ENCODE data around the gene PITPNC1.

PITPNC1 gene

GRCh38 chr17:67733449-67733848, 356.4 kb downstream of the PITPNC1 start:
- no peaks in the 10 kb centered on the region for H3K4me1 ChIP-seq
- no peak overlapping the region for H3K4me3 ChIP-seq
- no peaks in the 10 kb centered on the region for H3K27me3 ChIP-seq
- H3K36me3 ChIP-seq, result peaks cover 58 to 87% (median 85%) of the 10 kb centered on the region in 3 donors
- intact Hi-C loops (cut with DNase I; ENCODE audit: low total_unique reads), result no loop called here
- DNase-seq, result no peak
- no peaks in the 10 kb centered on the region for H3K9me3 ChIP-seq
- TF ChIP-seq, protein P1, sequence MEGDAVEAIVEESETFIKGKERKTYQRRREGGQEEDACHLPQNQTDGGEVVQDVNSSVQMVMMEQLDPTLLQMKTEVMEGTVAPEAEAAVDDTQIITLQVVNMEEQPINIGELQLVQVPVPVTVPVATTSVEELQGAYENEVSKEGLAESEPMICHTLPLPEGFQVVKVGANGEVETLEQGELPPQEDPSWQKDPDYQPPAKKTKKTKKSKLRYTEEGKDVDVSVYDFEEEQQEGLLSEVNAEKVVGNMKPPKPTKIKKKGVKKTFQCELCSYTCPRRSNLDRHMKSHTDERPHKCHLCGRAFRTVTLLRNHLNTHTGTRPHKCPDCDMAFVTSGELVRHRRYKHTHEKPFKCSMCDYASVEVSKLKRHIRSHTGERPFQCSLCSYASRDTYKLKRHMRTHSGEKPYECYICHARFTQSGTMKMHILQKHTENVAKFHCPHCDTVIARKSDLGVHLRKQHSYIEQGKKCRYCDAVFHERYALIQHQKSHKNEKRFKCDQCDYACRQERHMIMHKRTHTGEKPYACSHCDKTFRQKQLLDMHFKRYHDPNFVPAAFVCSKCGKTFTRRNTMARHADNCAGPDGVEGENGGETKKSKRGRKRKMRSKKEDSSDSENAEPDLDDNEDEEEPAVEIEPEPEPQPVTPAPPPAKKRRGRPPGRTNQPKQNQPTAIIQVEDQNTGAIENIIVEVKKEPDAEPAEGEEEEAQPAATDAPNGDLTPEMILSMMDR (IDR thresholded peaks at IDR 0.05), result no peak
- no peak overlapping the region for H3K27ac ChIP-seq

GRCh38 chr17:67737145-67737544, 360.1 kb downstream of the PITPNC1 start:
- Histone ChIP-seq H3K9me3 (no peaks in the 10 kb centered on the region), H3K27me3 (no peaks in the 10 kb centered on the region), H3K4me3 (no peak overlapping the region), H3K27ac (no peak overlapping the region), H3K4me1 (no peaks in the 10 kb centered on the region), H3K36me3 (peaks cover 67 to 91% (median 89%) of the 10 kb centered on the region in 3 donors)
- intact Hi-C loops (cut with DNase I; ENCODE audit: low total_unique reads), result no loop called here
- no peak for DNase-seq
- TF ChIP-seq, protein P1 (IDR thresholded peaks at IDR 0.05), result no peak

- Histone ChIP-seq H3K4me3 (no peak overlapping the region), H3K9me3 (no peaks in the 10 kb centered on the region), H3K4me1 (no peaks in the 10 kb centered on the region), H3K27ac (no peak overlapping the region), H3K36me3 (peaks cover 89 to 100% (median 92%) of the 10 kb centered on the region in 3 donors), H3K27me3 (no peaks in the 10 kb centered on the region)
- TF ChIP-seq, protein P1 (IDR thresholded peaks at IDR 0.05), result no peak
- intact Hi-C loops (cut with DNase I; ENCODE audit: low total_unique reads), result no loop called here
- DNase-seq, result no peak
These were observed 364.9 kb downstream of the PITPNC1 start for GRCh38 chr17:67742025-67742424.
